ENCODE results near the gene SALL1.

Gene SALL1

GRCh38 chr16:51150888-51151320 lies at the start of gene SALL1:
SALL1 (minus strand) TSS chr16:51151270; CDS start chr16:51151241, 29 bp downstream.
- TF ChIP-seq EZH2phosphoT487 (IDR thresholded peaks at IDR 0.05; ENCODE audit: low read depth) (no peak), CTCF (IDR thresholded peaks at IDR 0.05; ENCODE audit: low read depth, low read length) (no peak)
- Histone ChIP-seq H3K36me3 (replicated peaks; ENCODE audit: low read depth, low read length) (no peaks in the 10 kb centered on the region), H3K9ac (ENCODE audit: low read length) (no peak within 1 kb of the TSS), H3K4me2 (ENCODE audit: low read length) (no peak within 1 kb of the TSS), H3K27ac (ENCODE audit: low read length) (no peak within 1 kb of the TSS), H3K9me3 (ENCODE audit: insufficient read depth, low read length) (no peaks in the 10 kb centered on the region), H4K20me1 (ENCODE audit: insufficient read depth, low read length) (no peaks in the 10 kb centered on the region), H3K79me2 (ENCODE audit: low read length) (no peaks in the 10 kb centered on the region), H3K4me3 (ENCODE audit: low read length) (no peak within 1 kb of the TSS), H3K4me1 (ENCODE audit: low read length) (no peaks in the 10 kb centered on the region), H2AFZ (ENCODE audit: low read depth, low read length) (no peak within 1 kb of the TSS), H3K27me3 (ENCODE audit: low read depth, low read length) (no peaks in the 10 kb centered on the region)

- TF ChIP-seq CTCF (IDR thresholded peaks at IDR 0.05; ENCODE audit: low read depth, low read length), result no peak
- no peak for TF ChIP-seq EZH2phosphoT487 (IDR thresholded peaks at IDR 0.05; ENCODE audit: low read depth)
- Histone ChIP-seq H4K20me1 (ENCODE audit: insufficient read depth, low read length) (no peaks in the 10 kb centered on the region), H3K4me3 (ENCODE audit: low read length) (no peak overlapping the region), H3K9ac (ENCODE audit: low read length) (no peak overlapping the region), H3K79me2 (ENCODE audit: low read length) (no peaks in the 10 kb centered on the region), H3K4me2 (ENCODE audit: low read length) (no peak overlapping the region), H3K36me3 (replicated peaks; ENCODE audit: low read depth, low read length) (no peaks in the 10 kb centered on the region), H3K27ac (ENCODE audit: low read length) (no peak overlapping the region), H3K27me3 (ENCODE audit: low read depth, low read length) (no peaks in the 10 kb centered on the region), H3K9me3 (ENCODE audit: insufficient read depth, low read length) (no peaks in the 10 kb centered on the region), H3K4me1 (ENCODE audit: low read length) (no peaks in the 10 kb centered on the region), H2AFZ (ENCODE audit: low read depth, low read length) (no peak overlapping the region)
Measured at GRCh38 chr16:51200793-51201192, 49.7 kb upstream of the SALL1 start.

GRCh38 chr16:51197953-51198748 lies 47.1 kb upstream of the SALL1 start:
- Histone ChIP-seq H3K4me1 (ENCODE audit: low read length) (no peaks in the 10 kb centered on the region), H3K4me2 (ENCODE audit: low read length) (no peak overlapping the region), H3K79me2 (ENCODE audit: low read length) (no peaks in the 10 kb centered on the region), H3K4me3 (ENCODE audit: low read length) (no peak overlapping the region), H3K9ac (ENCODE audit: low read length) (no peak overlapping the region), H3K27ac (ENCODE audit: low read length) (no peak overlapping the region), H3K27me3 (ENCODE audit: low read depth, low read length) (no peaks in the 10 kb centered on the region), H3K9me3 (ENCODE audit: insufficient read depth, low read length) (no peaks in the 10 kb centered on the region), H3K36me3 (replicated peaks; ENCODE audit: low read depth, low read length) (no peaks in the 10 kb centered on the region), H4K20me1 (ENCODE audit: insufficient read depth, low read length) (no peaks in the 10 kb centered on the region), H2AFZ (ENCODE audit: low read depth, low read length) (no peak overlapping the region)
- TF ChIP-seq CTCF (IDR thresholded peaks at IDR 0.05; ENCODE audit: low read depth, low read length) (no peak), EZH2phosphoT487 (IDR thresholded peaks at IDR 0.05; ENCODE audit: low read depth) (no peak)

GRCh38 chr16:51193879-51194278 lies 42.8 kb upstream of the SALL1 start:
- Histone ChIP-seq H3K9me3 (ENCODE audit: insufficient read depth, low read length) (no peaks in the 10 kb centered on the region), H3K36me3 (replicated peaks; ENCODE audit: low read depth, low read length) (no peaks in the 10 kb centered on the region), H2AFZ (ENCODE audit: low read depth, low read length) (no peak overlapping the region), H3K9ac (ENCODE audit: low read length) (no peak overlapping the region), H3K79me2 (ENCODE audit: low read length) (no peaks in the 10 kb centered on the region), H3K4me2 (ENCODE audit: low read length) (no peak overlapping the region), H4K20me1 (ENCODE audit: insufficient read depth, low read length) (no peaks in the 10 kb centered on the region), H3K27me3 (ENCODE audit: low read depth, low read length) (0 out of 2 replicates have a peak, but pooled peaks cover 8% of the 10 kb centered on the region), H3K4me1 (ENCODE audit: low read length) (no peaks in the 10 kb centered on the region), H3K4me3 (ENCODE audit: low read length) (no peak overlapping the region), H3K27ac (ENCODE audit: low read length) (no peak overlapping the region)
- no peak for TF ChIP-seq EZH2phosphoT487 (IDR thresholded peaks at IDR 0.05; ENCODE audit: low read depth)
- no peak for TF ChIP-seq CTCF (IDR thresholded peaks at IDR 0.05; ENCODE audit: low read depth, low read length)

Data from OCI-LY3 (cell line).